Stimulated activated effector memory CD8-positive, alpha-beta T cell treated with anti-CD3 and anti-CD28 coated beads, Interleukin-12 subunit alpha, Interleukin-12 subunit beta, amount 100 ng/mL, for 72 hours (primary cell): ENCODE data around the gene GRIK3.
A peak's percentile ranks its signal among the peaks of the same experiment; 100 is the strongest.
"Not testable (repeated sequence)": the region's sequence is repeated elsewhere in the genome, so short reads cannot be mapped to it uniquely, and the experiment has no call there.

Experiments
- ATAC-seq: fragments of 150-1000 bp; cut with Tn5 transposase; 2 replicates; pipeline ENCODE4 v1.10.0; 2021
- DNase-seq, 2 donors: peaks; one replicate each; pipeline ENCODE4 v3.0.0; 2021 to 2022; ENCODE audit warnings: low spot score in 2 of 2
- H3K27ac Mint-ChIP-seq: one replicate; pipeline ENCODE4 v1.8.0; 2022; ENCODE audit warnings: mild to moderate bottlenecking, mixed read lengths
- H3K36me3 Mint-ChIP-seq: one replicate; pipeline ENCODE4 v1.8.0; 2022; ENCODE audit warnings: mild to moderate bottlenecking, mixed read lengths
- H3K4me1 Mint-ChIP-seq: one replicate; pipeline ENCODE4 v1.8.0; 2022; ENCODE audit warnings: mixed read lengths
- H3K4me3 Mint-ChIP-seq: one replicate; pipeline ENCODE4 v1.8.0; 2022; ENCODE audit warnings: mild to moderate bottlenecking, mixed read lengths
- H3K9me3 Mint-ChIP-seq: one replicate; pipeline ENCODE4 v1.8.0; 2022; ENCODE audit warnings: mixed read lengths

The GRIK3 gene

GRCh38 chr1:36909946-36910725 is 124.2 kb downstream of the GRIK3 start:
- Mint-ChIP-seq H3K27ac (no peak overlapping the region), H3K36me3 (no peaks in the 10 kb centered on the region), H3K4me1 (no peaks in the 10 kb centered on the region), H3K9me3 (no peaks in the 10 kb centered on the region), H3K4me3 (no peak overlapping the region)
- DNase-seq (peak in 1 of 2 donors; percentile 30), ATAC-seq (no peak)

- not testable (repeated sequence) for H3K4me3 Mint-ChIP-seq, ATAC-seq, H3K9me3 Mint-ChIP-seq, H3K36me3 Mint-ChIP-seq, H3K4me1 Mint-ChIP-seq, H3K27ac Mint-ChIP-seq
- DNase-seq, result peak in 1 of 2 donors; percentile 13
Observed at GRCh38 chr1:36909359-36909758, 125.0 kb downstream of the GRIK3 start.

- H3K27ac Mint-ChIP-seq, result no peak overlapping the region
- ATAC-seq (no peak), DNase-seq (peak in 1 of 2 donors; percentile 8)
- no peaks in the 10 kb centered on the region for H3K36me3 Mint-ChIP-seq
- H3K4me1 Mint-ChIP-seq, result no peaks in the 10 kb centered on the region
- no peaks in the 10 kb centered on the region for H3K9me3 Mint-ChIP-seq
- no peak overlapping the region for H3K4me3 Mint-ChIP-seq
Observed at GRCh38 chr1:36908096-36908495, 126.2 kb downstream of the GRIK3 start.

GRCh38 chr1:36906555-36906954 is 127.8 kb downstream of the GRIK3 start:
- DNase-seq, result no peak
- Mint-ChIP-seq H3K9me3 (no peaks in the 10 kb centered on the region), H3K4me3 (no peak overlapping the region), H3K27ac (no peak overlapping the region), H3K4me1 (no peaks in the 10 kb centered on the region), H3K36me3 (no peaks in the 10 kb centered on the region)
- no peak for ATAC-seq

GRCh38 chr1:36905941-36906340 is 128.4 kb downstream of the GRIK3 start:
- Mint-ChIP-seq H3K27ac (no peak overlapping the region), H3K9me3 (no peaks in the 10 kb centered on the region), H3K4me1 (no peaks in the 10 kb centered on the region), H3K4me3 (no peak overlapping the region), H3K36me3 (no peaks in the 10 kb centered on the region)
- peak in 1 of 2 donors; percentile 28 for DNase-seq
- ATAC-seq, result no peak

GRCh38 chr1:36900128-36900527 is 134.2 kb downstream of the GRIK3 start:
- no peaks in the 10 kb centered on the region for H3K4me1 Mint-ChIP-seq

GRCh38 chr1:36897813-36898212 is 136.5 kb downstream of the GRIK3 start:
- H3K9me3 Mint-ChIP-seq, DNase-seq, H3K4me1 Mint-ChIP-seq, H3K36me3 Mint-ChIP-seq, H3K27ac Mint-ChIP-seq, H3K4me3 Mint-ChIP-seq, ATAC-seq: not testable (repeated sequence)

More at GRCh38 chr1:36900128-36900527, 134.2 kb downstream of the GRIK3 start:
- no peak overlapping the region for H3K27ac Mint-ChIP-seq
- H3K4me3 Mint-ChIP-seq, result no peak overlapping the region
- peaks cover 4% of the 10 kb centered on the region for H3K9me3 Mint-ChIP-seq
- DNase-seq (no peak), ATAC-seq (no peak)
- no peaks in the 10 kb centered on the region for H3K36me3 Mint-ChIP-seq

- no peak overlapping the region for H3K27ac Mint-ChIP-seq
- H3K9me3 Mint-ChIP-seq, result peaks cover 4% of the 10 kb centered on the region
- no peaks in the 10 kb centered on the region for H3K4me1 Mint-ChIP-seq
- no peak overlapping the region for H3K4me3 Mint-ChIP-seq
- DNase-seq (peak in 1 of 2 donors; percentile 18), ATAC-seq (no peak)
- H3K36me3 Mint-ChIP-seq, result no peaks in the 10 kb centered on the region
Observed at GRCh38 chr1:36894824-36895223, 139.5 kb downstream of the GRIK3 start.

- DNase-seq, result peak in 1 of 2 donors; percentile 20
Observed at GRCh38 chr1:36890776-36891175, 143.5 kb downstream of the GRIK3 start.

GRCh38 chr1:36889478-36890226 is 144.7 kb downstream of the GRIK3 start:
- H3K36me3 Mint-ChIP-seq, result no peaks in the 10 kb centered on the region
- no peak overlapping the region for H3K27ac Mint-ChIP-seq
- no peaks in the 10 kb centered on the region for H3K9me3 Mint-ChIP-seq
- no peaks in the 10 kb centered on the region for H3K4me1 Mint-ChIP-seq
- DNase-seq, result peak in 1 of 2 donors; percentile 10
- no peak overlapping the region for H3K4me3 Mint-ChIP-seq
- no peak for ATAC-seq

More at GRCh38 chr1:36890776-36891175, 143.5 kb downstream of the GRIK3 start:
- Mint-ChIP-seq H3K4me1 (no peaks in the 10 kb centered on the region), H3K9me3 (no peaks in the 10 kb centered on the region), H3K27ac (no peak overlapping the region), H3K36me3 (no peaks in the 10 kb centered on the region), H3K4me3 (no peak overlapping the region)
- no peak for ATAC-seq

GRCh38 chr1:36888811-36889477 is 145.4 kb downstream of the GRIK3 start:
- no peak for ATAC-seq
- no peak overlapping the region for H3K27ac Mint-ChIP-seq
- H3K36me3 Mint-ChIP-seq, result no peaks in the 10 kb centered on the region
- no peaks in the 10 kb centered on the region for H3K4me1 Mint-ChIP-seq
- H3K4me3 Mint-ChIP-seq, result no peak overlapping the region
- DNase-seq, result peak in 1 of 2 donors; percentile 13
- no peaks in the 10 kb centered on the region for H3K9me3 Mint-ChIP-seq

GRCh38 chr1:36885540-36886357 is 148.6 kb downstream of the GRIK3 start:
- no peak for ATAC-seq
- Mint-ChIP-seq H3K36me3 (no peaks in the 10 kb centered on the region), H3K27ac (no peak overlapping the region), H3K9me3 (no peaks in the 10 kb centered on the region), H3K4me1 (no peaks in the 10 kb centered on the region), H3K4me3 (no peak overlapping the region)
- peak in 1 of 2 donors; percentile 23 for DNase-seq

GRCh38 chr1:36884801-36885200 is 149.5 kb downstream of the GRIK3 start:
- no peak for ATAC-seq
- no peak overlapping the region for H3K4me3 Mint-ChIP-seq
- no peaks in the 10 kb centered on the region for H3K9me3 Mint-ChIP-seq
- H3K36me3 Mint-ChIP-seq, result no peaks in the 10 kb centered on the region
- no peaks in the 10 kb centered on the region for H3K4me1 Mint-ChIP-seq
- no peak overlapping the region for H3K27ac Mint-ChIP-seq
- DNase-seq, result peak in 1 of 2 donors; percentile 7

- Mint-ChIP-seq H3K4me1 (no peaks in the 10 kb centered on the region), H3K27ac (no peak overlapping the region), H3K4me3 (no peak overlapping the region), H3K9me3 (no peaks in the 10 kb centered on the region), H3K36me3 (no peaks in the 10 kb centered on the region)
- DNase-seq, result peak in 1 of 2 donors; percentile 30
- no peak for ATAC-seq
Observed at GRCh38 chr1:36884029-36884701, 150.2 kb downstream of the GRIK3 start.
